HTR-8/SVneo (cell line): ENCODE measurements around the gene DRAXIN.

ENCODE experiments used
- DNase-seq: peaks from one replicate; pipeline ENCODE4 v3.0.0; 2011; ENCODE audit warnings: low spot score, mixed read lengths; ENCODE audit not compliant: insufficient read length
- FAIRE-seq: peaks from 2 replicates; lab custom pipeline; 2011; peaks lifted over from hg19 to GRCh38; lab: Jason Lieb, UNC

DRAXIN gene

DNA sequence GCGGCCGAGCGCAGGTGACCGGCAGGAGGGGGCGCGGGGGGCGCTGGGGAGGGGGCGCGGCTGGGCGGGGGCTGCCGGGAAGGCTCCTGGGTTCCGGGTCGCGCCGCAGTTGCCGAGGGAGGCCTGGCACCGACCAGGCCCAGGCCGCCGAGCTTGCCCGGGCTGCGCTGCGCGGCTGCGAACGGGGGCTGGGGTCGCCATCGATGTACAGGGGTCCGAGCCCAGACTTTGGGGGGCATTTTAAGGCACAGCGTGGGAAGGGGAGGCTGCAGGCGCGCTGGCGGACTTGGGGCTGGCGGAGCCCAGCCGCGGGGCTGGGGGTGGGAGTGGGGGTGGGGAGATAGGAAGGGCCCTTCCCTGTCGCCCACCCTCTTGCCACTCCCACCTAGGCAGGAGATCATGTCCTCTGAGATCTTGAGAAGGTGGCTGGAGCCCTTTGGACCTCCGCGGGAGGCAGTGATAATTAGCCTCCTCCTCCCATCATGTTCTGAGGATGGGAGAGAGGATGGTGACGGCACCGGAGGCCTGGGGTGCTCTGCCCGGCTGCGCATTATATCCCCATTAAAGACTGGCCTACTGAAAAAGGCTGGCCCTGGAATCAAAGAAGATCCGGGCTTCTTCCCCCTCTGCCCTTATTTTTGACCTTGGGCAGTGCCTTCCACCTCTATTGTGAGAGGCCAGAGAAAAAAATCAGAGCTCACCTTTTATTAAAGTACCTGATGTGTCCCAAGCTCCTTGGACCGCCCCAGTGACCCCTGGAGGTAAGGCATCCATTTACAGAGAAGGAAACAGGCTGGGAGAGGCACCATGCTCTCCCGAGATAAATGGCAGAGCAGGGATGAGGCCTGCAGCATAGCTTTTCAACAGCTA, 36.3 kb upstream of the DRAXIN start:
- no peak for FAIRE-seq
- DNase-seq: no peak

DNA sequence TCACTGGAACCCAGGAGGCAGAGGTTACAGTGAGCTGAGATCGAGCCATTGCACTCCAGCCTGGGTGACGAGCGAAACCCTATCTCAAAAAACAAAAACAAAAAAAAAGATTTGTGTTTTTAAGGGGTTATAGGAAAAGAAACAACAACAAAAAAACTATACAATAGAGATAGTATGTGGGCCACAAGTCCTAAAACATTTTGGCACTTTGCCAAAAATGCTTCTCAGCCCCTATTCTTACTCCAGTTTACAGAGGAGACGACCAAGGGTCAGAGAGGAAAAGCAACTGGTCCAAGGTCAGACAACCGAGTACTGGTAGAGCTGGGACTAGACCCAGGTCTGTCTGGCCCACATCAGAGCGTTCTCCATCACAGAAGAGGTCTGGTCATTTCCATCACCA, 33.9 kb upstream of the DRAXIN start:
- FAIRE-seq (no peak), DNase-seq (no peak)

DNA sequence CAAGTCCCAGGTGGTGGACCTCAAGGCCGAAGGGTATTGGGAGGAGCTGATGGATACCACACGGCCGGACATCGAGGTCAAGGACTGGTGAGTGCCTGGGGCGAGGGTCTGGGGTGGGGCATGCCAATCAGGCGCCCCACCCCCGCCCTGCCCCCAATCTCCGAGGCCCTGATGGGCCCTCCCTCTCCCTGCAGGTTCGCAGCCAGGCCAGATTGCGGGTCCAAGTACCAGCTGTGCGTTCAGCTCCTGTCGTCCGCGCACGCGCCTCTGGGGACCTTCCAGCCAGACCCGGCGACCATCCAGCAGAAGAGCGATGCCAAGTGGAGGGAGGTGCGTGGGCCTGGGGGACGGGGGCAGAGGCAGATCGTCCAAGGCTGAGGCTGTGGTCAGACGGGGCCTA, 33.0 kb upstream of the DRAXIN start:
- DNase-seq (no peak), FAIRE-seq (no peak)

DNA sequence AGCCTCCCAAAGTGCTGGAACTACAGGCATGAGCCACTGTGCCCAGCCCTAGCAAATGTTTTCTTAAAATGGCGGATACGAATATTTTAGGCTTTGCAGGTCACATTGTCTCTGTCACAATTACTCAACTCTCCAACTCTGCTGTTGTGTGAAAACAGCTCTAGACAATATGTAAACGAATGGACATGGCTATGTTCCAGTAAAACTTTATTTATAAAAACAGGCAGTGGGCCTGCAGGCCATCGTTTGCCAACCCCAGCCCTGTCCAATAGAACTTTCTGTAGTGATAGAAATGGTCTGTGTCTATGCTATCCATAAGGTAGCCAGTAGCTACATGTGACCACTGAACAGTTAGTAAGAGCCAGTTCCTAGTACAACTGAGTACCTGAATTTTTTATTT, 31.8 kb upstream of the DRAXIN start:
- FAIRE-seq: no peak

DNA sequence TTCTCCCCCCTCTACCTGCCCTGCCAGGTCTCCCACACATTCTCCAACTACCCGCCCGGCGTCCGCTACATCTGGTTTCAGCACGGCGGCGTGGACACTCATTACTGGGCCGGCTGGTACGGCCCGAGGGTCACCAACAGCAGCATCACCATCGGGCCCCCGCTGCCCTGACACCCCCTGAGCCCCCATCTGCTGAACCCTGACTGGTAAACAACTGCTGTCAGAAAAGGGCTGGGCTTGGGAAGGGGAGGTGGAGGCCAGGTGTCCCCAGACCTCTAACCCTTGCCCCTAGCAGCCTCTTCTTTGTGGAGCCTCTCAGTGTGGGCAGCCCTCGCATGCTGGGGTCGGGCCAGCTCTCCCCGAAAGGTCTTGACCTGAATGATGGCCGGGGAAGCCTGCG, 30.4 kb upstream of the DRAXIN start:
- no peak for FAIRE-seq
- no peak for DNase-seq

More for the DNA sequence above, 31.8 kb upstream of the DRAXIN start:
- DNase-seq: no peak

DNA sequence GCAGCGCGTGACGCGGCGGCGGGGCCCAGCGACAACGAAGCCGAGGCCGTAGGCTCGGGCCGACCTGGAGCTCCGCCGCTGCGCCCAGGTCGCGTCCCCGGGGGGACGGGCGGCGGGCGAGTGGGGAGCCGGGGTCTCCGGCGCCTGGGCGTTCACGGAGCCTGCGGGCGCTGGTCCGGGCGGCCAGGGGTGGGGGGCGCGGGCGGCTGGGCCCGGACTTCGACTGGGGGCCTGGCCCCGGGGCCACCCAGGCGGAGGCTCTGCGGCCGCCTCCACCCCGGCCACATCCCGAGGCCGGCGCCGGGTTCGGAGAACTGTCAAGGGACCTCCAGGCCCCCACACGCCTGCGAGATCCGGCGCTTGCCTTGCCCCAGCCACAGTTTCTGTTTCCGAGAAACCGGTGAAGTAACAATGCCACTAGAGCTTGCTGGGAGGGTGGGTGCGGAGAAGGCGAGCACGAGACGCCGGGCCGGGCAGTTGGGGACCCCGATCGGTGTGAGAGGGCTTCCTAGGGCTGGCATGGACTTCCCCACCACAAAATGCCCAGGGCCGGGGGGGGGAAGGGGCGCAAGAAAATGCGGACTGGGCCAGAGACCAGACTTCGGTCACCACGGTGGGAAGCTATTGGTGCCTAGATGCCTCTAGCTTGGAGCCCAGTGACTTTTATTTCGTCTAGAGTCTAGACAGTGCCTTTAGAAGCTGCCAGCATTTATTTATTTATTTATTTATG, 27.0 kb upstream of the DRAXIN start:
- no peak for FAIRE-seq
- no peak for DNase-seq

DNA sequence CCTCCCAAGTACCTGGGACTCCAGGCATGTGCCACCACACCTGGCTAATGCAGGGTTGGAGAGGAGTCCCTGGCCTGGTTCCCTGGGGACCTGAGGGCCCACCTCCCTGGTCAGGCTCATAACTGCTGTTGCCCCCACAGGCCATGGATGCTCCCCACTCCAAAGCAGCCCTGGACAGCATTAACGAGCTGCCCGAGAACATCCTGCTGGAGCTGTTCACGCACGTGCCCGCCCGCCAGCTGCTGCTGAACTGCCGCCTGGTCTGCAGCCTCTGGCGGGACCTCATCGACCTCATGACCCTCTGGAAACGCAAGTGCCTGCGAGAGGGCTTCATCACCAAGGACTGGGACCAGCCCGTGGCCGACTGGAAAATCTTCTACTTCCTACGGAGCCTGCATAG, 23.0 kb upstream of the DRAXIN start:
- FAIRE-seq (no peak), DNase-seq (no peak)

DNA sequence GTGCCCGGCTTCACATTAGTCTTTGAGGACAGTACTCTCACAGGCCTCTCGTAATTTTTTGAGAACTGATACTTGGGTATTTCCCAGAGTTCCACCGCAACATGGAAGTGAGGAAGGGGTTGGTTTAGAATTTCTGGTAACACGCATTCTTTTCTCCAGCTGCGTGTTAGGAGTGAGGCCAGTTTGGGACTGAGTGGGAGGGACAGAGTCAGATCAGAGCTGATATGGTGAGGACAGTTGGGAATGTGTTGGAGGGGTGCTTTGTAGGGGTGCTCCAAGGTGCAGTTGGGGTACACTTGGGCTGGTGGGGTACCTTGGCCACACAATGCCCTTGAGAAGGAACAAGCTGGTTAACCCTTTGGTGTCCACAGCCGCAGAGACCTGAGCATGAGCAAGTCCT, 20.8 kb upstream of the DRAXIN start:
- DNase-seq (no peak), FAIRE-seq (no peak)

DNA sequence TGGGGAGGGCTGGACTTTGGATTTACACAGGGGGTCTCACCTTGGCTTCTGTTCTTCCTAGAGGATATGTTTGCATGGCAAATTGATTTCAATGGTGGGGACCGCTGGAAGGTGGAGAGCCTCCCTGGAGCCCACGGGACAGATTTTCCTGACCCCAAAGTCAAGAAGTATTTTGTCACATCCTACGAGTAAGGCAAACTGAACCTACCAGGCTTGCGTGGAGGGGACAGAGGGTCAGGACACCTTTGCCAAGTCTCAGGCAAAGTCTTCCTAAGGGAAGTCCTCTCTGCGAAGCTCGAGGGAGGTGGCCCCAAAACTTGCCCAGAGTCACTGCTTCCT, 20.3 kb upstream of the DRAXIN start:
- DNase-seq: no peak
- FAIRE-seq: no peak

DNA sequence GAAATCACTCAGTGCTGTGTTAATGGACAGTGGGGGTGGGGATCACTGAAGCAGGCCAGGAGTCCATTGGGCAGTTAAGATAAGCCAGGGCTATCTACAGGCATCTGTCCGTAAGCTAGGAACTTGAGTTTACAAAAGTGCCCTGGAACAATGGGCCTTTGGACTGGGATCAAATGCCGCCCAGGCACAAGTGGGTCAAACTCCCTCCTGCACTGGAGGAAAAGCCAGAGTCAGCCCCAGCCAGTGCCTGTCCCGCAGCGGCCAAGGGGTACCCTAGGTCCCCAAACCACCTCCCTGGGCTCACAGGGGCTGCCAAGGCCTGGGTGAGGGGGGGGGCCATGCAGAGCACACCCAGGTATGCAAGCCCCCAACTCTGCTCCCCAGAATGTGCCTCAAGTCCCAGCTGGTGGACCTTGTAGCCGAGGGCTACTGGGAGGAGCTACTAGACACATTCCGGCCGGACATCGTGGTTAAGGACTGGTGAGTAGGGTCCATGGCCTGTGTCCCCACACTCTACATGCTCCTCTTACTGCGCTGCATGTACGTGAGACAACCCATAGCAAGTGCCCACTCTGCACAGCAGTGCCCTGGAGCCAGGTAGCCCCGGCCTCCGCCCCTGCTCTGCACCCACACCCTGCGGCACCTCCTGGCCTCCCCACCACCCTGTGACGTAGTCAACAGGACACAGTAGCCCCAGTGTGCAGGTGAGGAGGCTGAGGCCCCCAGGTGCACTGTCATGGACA, 19.8 kb upstream of the DRAXIN start:
- no peak for FAIRE-seq
- no peak for DNase-seq

DNA sequence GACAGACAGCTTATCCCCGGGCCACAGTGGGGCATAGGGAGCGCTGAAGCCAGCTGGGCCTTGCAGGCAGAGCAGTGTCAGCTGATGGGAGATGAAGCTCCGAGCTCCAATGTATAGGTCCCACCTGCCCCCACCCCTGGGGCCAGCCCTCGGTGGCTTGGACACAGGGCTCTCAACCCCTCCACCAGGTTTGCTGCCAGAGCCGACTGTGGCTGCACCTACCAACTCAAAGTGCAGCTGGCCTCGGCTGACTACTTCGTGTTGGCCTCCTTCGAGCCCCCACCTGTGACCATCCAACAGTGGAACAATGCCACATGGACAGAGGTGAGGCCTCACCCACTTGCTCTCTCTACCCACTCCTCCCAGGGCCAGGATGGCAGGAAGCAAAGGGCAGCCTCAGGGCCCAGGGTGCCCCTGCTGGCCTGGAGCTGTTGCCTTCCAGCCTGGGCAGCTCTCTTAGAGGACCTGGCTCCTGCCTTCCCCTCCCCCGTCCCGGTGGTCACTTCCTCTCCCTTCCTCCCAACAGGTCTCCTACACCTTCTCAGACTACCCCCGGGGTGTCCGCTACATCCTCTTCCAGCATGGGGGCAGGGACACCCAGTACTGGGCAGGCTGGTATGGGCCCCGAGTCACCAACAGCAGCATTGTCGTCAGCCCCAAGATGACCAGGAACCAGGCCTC, 18.3 kb upstream of the DRAXIN start:
- FAIRE-seq: no peak
- no peak for DNase-seq

DNA sequence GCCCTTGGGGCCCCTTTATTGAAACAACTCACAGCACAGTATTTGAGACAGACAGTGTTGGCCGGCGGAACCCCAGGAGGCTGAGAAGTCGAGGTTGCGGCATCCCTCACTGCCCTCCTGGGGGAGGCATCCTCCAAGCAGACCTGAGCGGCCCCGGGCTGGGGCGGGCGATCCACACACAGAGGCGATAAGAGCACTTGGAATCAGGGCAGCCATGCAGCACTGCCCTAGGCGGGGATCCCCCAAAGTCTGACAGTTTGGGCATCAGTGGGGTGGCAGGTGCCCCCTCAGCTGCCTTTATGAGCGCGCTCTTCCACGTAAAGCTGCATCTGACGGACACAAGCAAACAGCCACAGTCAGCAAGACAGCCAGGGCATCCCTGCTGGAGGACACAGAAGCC, 17.0 kb upstream of the DRAXIN start:
- no peak for DNase-seq
- FAIRE-seq: no peak

DNA sequence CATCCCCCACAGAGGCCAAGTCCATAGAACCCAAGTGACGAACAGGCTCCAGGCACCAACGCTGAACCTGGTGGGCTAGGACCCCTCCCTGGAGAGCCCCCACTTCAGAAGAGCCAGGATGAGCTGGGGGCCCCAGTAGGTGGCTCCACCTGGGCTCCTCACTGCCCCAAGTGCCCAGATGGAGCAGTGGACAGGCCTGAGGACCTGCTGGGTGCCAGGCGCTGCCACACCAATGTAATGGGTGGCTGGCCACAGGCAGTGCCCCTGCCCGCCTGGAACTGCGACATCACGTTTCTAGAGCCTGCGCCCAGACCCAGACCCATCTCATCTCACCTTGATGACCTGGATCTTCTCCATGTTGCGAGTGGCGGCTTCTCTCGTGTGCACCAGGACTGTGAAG, 16.2 kb upstream of the DRAXIN start:
- no peak for DNase-seq
- no peak for FAIRE-seq

DNA sequence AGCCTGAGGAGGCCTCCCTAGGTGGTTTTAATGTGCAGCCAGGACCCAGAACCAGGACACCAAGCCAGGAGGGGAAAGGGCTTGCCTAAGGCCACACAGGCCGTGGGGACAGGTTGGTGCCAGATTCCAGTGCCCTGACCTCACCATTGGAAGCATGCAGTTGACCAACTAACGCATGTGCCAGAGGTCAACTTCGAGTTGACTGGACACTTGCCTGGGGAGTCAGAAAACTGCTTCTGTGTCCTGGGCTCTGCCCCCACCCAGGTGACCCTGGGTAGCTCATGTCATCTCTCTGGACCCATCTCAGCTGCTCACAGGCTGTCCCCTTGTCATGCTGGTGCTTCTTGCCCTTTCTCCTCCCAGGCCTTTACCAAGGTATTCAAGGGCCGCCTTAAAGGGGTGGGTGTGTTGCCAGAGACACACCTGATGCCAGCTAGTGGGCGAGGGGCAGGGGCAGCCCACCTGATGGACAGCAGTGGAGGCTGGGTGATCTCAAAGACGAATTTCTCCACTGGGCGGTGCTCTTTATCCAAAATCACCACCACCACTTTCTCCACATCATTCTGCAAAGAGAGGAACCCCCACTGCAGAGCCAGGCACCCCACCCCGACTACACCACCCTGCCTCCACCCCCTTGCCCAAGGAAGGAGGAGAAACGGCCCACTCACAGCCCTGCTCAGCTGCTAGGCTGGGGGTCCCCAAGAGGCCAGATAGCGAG, 15.0 kb upstream of the DRAXIN start:
- FAIRE-seq: no peak

DNA sequence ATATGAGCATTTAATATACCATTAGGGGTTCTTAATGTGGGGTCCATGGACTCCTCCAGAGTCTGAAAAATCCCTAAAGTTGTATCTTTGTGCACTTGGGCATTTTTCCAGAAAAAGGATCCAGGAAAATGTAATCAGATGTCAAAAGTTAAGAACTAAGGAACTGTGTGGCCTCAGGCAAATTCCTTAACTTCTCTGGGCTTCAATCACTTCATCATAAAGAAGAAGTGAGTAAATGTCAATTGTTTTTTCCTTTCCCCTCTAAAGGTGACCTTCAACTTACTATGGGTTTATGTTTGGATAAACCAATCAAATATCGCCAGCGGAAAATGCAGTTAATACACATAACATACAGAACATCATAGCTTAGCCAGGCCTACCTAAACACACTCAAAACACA, 13.1 kb upstream of the DRAXIN start:
- DNase-seq (no peak), FAIRE-seq (no peak)

More for the DNA sequence above, 15.0 kb upstream of the DRAXIN start:
- DNase-seq: no peak

DNA sequence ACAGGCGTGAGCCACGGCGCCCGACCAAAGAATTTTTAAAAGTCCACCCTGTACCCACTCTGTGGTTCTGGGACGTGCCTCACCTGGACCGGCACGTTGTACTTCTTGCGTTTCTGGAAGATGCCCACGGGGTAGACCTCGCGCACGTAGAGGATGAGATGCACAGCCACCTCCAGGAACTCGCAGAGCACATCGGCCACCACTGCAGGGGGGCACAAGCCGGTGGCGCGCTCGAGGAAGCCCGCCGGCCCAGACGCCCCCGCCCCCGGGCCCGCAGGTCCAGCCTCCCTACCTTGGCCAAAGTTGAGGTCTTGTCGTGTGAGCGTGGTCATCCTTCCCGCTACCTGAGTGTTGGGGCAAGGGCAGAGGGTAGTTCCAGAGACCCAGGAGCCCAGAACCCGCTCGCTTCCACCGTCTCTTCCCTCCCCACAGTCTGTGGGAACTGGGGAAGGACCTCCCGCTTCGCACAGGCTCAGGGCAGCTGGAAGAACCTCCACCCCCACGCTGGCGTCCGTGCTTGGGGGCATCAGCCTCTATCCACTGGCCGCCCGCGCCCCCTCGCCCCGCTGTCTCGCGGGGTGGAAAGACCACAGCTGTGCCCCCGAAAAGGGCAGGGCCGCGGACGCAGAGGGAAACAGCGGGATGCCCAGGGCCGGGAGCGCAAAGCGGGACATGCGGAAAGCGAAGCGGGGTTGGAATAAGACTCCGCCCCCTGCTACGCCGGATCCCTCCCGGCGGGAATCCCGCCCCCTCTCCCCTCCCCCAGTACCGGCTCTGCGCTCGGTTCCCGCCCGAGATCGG, 11.0 kb upstream of the DRAXIN start:
- FAIRE-seq: no peak
- DNase-seq: no peak

DNA sequence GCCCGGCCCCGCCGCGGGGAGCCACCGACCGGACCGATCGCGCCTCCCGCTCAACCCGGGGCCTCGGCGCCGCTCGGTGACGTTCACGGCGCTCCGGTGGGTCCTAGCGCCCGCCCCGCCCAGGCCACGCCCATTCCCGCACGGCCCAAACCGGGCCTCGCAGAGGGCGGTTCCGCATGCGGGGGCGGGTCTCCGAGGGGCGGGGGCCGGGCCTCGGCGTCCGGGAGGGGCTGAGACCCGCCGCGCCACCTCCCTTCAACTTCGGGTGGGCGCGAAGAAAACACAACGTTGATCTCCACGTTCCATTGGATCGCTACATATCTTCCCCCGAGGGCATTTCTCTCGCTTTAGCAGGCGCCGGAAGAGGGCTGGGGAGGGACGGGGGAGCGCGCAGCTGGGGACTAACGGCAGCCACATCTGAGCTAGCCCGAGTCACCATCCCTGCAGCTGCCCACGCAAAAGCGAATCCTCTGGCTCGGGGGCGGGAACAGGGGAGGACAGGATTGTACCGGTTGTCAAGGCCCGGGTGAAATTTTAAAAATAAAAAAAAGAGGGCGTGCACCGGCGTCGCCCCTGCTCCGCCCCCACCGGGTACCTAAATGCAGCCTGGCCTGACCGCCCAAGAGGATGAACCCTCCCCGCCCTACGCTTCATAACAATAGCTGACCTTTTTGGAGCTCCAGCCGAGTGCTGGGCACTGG, 10.3 kb upstream of the DRAXIN start, which contains the start of gene MAD2L2:
Gene MAD2L2, minus strand, starts transcription at position 78 of the 701 bp plus-strand sequence. CDS start 547 bp downstream, outside the sequence.
- DNase-seq (peak; percentile 84), FAIRE-seq (peak; percentile 83)

DNA sequence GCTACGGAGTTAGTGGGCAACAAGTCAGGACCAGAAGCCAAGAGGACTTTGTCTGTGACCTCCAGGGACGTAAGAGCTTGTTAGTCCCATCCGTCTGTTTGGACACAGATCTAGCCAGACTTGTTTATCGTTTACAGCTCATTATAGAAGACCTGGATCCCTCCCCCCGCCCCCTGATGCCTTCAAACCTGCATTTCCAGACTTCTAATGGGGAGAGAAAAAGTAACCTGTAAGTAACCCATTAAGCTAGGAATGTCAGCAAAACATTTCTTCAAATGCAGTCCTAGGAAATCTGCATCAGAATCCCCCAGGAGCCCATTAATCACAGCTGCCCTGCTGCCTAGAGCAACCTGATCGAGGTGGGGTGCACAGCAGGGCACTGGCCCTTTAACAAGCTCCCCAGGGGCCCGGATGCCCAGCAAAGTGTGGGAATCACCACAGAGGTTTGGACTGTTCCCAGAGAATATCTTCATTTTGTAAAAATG, 9.2 kb upstream of the DRAXIN start:
- DNase-seq: no peak

More for the DNA sequence above, 9.2 kb upstream of the DRAXIN start:
- no peak for FAIRE-seq
